ENCODE results near the gene SDHC.

DNA sequence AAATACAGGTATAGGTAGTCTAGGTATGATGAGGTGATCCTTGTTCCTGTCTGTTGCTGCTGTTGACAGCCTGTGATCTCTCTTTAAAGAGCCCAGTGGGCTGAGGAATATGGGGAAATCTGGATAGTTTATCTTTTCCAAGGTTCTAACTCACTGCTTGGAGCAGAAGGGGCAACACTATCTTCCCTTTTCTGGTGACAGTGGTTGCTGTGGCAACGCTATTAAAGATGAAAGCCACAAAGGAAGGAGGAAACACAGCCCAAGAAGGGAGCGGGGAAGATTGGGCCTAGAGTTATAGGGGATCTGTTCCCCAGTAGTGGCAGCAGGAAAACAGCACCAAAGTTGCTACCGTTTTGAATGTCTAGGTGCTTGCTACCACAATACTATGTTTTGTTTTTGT is 46.9 kb upstream of the SDHC start:
- TF ChIP-seq, protein P1, sequence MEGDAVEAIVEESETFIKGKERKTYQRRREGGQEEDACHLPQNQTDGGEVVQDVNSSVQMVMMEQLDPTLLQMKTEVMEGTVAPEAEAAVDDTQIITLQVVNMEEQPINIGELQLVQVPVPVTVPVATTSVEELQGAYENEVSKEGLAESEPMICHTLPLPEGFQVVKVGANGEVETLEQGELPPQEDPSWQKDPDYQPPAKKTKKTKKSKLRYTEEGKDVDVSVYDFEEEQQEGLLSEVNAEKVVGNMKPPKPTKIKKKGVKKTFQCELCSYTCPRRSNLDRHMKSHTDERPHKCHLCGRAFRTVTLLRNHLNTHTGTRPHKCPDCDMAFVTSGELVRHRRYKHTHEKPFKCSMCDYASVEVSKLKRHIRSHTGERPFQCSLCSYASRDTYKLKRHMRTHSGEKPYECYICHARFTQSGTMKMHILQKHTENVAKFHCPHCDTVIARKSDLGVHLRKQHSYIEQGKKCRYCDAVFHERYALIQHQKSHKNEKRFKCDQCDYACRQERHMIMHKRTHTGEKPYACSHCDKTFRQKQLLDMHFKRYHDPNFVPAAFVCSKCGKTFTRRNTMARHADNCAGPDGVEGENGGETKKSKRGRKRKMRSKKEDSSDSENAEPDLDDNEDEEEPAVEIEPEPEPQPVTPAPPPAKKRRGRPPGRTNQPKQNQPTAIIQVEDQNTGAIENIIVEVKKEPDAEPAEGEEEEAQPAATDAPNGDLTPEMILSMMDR (IDR thresholded peaks at IDR 0.05): no peak
- TF ChIP-seq POLR2AphosphoS5 (IDR thresholded peaks at IDR 0.05; ENCODE audit: low read depth, low read length): no peak
- TF ChIP-seq, protein P2, sequence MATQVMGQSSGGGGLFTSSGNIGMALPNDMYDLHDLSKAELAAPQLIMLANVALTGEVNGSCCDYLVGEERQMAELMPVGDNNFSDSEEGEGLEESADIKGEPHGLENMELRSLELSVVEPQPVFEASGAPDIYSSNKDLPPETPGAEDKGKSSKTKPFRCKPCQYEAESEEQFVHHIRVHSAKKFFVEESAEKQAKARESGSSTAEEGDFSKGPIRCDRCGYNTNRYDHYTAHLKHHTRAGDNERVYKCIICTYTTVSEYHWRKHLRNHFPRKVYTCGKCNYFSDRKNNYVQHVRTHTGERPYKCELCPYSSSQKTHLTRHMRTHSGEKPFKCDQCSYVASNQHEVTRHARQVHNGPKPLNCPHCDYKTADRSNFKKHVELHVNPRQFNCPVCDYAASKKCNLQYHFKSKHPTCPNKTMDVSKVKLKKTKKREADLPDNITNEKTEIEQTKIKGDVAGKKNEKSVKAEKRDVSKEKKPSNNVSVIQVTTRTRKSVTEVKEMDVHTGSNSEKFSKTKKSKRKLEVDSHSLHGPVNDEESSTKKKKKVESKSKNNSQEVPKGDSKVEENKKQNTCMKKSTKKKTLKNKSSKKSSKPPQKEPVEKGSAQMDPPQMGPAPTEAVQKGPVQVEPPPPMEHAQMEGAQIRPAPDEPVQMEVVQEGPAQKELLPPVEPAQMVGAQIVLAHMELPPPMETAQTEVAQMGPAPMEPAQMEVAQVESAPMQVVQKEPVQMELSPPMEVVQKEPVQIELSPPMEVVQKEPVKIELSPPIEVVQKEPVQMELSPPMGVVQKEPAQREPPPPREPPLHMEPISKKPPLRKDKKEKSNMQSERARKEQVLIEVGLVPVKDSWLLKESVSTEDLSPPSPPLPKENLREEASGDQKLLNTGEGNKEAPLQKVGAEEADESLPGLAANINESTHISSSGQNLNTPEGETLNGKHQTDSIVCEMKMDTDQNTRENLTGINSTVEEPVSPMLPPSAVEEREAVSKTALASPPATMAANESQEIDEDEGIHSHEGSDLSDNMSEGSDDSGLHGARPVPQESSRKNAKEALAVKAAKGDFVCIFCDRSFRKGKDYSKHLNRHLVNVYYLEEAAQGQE (IDR thresholded peaks at IDR 0.05; ENCODE audit: insufficient read depth in 1 of 2, low read depth in 2 of 2, low read length in 1 of 2): no peak
- TF ChIP-seq SIN3A (IDR thresholded peaks at IDR 0.05; ENCODE audit: borderline replicate concordance, insufficient read depth, low read depth, low read length): no peak
